ENCODE measurements around the gene C16orf78.

Gene C16orf78

DNA sequence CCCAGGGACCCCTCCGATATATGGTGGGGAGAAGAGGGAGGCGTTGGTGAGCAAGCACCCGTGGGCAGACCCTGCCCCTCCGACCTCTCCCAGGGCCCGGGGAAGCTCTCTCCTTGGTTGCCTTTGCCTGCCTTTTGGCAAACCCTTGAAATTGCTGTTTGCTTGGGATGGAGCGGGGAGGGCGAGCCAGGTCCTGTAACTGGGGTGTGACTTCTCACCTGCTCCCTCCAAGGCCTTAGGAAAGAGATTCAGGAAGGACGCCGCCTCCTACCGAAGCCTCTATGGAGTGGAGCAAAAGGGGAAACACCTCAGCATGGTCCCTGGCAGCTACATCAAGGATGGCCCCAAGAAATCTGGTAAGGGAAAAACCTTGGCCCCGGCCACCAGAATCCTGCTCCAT is 4.6 kb downstream of the C16orf78 start:
- TF ChIP-seq, protein P1, sequence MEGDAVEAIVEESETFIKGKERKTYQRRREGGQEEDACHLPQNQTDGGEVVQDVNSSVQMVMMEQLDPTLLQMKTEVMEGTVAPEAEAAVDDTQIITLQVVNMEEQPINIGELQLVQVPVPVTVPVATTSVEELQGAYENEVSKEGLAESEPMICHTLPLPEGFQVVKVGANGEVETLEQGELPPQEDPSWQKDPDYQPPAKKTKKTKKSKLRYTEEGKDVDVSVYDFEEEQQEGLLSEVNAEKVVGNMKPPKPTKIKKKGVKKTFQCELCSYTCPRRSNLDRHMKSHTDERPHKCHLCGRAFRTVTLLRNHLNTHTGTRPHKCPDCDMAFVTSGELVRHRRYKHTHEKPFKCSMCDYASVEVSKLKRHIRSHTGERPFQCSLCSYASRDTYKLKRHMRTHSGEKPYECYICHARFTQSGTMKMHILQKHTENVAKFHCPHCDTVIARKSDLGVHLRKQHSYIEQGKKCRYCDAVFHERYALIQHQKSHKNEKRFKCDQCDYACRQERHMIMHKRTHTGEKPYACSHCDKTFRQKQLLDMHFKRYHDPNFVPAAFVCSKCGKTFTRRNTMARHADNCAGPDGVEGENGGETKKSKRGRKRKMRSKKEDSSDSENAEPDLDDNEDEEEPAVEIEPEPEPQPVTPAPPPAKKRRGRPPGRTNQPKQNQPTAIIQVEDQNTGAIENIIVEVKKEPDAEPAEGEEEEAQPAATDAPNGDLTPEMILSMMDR (IDR thresholded peaks at IDR 0.05; ENCODE audit: control extremely low read depth, extremely low read depth, low read depth, missing control alignments): no peak
- no peak for DNase-seq (ENCODE audit: extremely low spot score)
- ChIA-PET CTCF (interaction anchor here (1.5 kb wide), 1 partner anchor 20 kb away, joined by 3 read pairs; no protein-coding TSS in a partner anchor), POLR2A (no interaction called here)

GRCh38 chr16:49378816-49379215 is 5.2 kb downstream of the C16orf78 start:
- no peak for DNase-seq (ENCODE audit: extremely low spot score)
- TF ChIP-seq, protein P1 (IDR thresholded peaks at IDR 0.05; ENCODE audit: control extremely low read depth, extremely low read depth, low read depth, missing control alignments): no peak
- ChIA-PET CTCF (interaction anchor here (1.5 kb wide), 1 partner anchor 20 kb away, joined by 3 read pairs; no protein-coding TSS in a partner anchor), POLR2A (no interaction called here)

GRCh38 chr16:49382916-49383315 is 9.3 kb downstream of the C16orf78 start:
- CTCF ChIA-PET: no interaction called here
- TF ChIP-seq, protein P1 (IDR thresholded peaks at IDR 0.05; ENCODE audit: control extremely low read depth, extremely low read depth, low read depth, missing control alignments): no peak
- no peak for DNase-seq (ENCODE audit: extremely low spot score)
- POLR2A ChIA-PET: no interaction called here

- ChIA-PET POLR2A (no interaction called here), CTCF (interaction anchor here (0.7 kb wide), 1 partner anchor 12 kb away, joined by 3 read pairs; no protein-coding TSS in a partner anchor)
- TF ChIP-seq, protein P1 (IDR thresholded peaks at IDR 0.05; ENCODE audit: control extremely low read depth, extremely low read depth, low read depth, missing control alignments): no peak
- DNase-seq (ENCODE audit: extremely low spot score): no peak
Measured at GRCh38 chr16:49395021-49395420, 21.4 kb downstream of the C16orf78 start.

DNA sequence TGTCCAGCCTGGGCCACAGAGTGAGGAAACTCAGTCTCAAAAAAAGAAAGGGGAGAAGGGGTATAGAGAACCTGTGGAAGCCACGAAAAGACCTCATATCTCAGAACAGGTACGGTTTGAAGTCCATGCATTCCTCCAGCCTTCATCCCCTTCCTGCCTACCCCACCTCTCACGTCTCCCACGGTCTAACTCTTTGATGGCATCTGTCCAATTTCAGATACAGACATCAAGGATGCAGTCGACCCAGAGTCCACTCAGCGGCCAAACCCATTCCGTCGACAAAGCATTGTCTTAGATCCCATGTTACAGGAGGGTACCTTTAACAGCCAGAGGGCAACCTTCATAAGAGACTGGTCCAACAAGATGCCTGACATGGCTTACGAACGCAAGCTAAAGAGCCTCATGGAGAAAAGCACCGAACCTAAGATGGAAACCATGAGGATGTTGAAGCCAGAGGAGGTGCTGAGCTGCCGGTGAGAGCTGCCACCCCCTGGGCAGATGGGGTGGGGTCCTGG is 22.7 kb downstream of the C16orf78 start:
- no peak for DNase-seq (ENCODE audit: extremely low spot score)
- ChIA-PET CTCF (interaction anchor here (1.1 kb wide), 1 partner anchor 12 kb away, joined by 3 read pairs; no protein-coding TSS in a partner anchor), POLR2A (no interaction called here)
- TF ChIP-seq, protein P1 (IDR thresholded peaks at IDR 0.05; ENCODE audit: control extremely low read depth, extremely low read depth, low read depth, missing control alignments): no peak

DNA sequence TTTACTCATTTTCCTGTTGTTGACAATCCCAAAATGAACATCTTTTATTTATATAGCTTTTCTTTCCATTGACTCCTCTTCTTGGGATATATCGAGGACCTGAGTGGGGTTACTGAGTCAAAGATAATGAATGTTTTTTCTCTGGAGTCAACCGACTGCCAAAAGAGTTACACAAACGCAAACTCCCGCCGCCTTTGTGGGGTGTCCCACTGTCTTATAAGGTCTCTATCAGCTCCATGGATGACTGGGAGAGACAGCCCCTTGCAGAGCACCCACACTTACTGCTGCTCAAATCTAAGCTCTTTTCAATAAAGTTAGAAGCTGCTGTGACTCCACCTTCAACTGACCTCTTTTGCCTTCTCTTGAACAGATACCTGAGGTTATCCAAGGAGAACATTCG is 25.2 kb downstream of the C16orf78 start:
- TF ChIP-seq, protein P1 (IDR thresholded peaks at IDR 0.05; ENCODE audit: control extremely low read depth, extremely low read depth, low read depth, missing control alignments): no peak
- DNase-seq (ENCODE audit: extremely low spot score): no peak
- POLR2A ChIA-PET: no interaction called here
- CTCF ChIA-PET: interaction anchor here (0.9 to 1.6 kb wide), 5 partner anchors 9 to 626 kb away, joined by 3 to 4 read pairs (median 3); partner anchors contain the start of gene CNEP1R1

All from GM10248 (cell line).